Activated CD4-positive, alpha-beta T cell treated with anti-CD3 and anti-CD28 coated beads, Interleukin-2, amount 10 ng/mL, durations not matched to agents 24 days and 14 days (primary cell): ENCODE results near the gene TBX21. TPM values are rescaled to one million over a fixed set of nuclear protein-coding genes. Genes with fewer than 3 reads are reported as not detected.
A peak's percentile ranks its signal among the peaks of the same experiment; 100 is the strongest.
"Not testable (repeated sequence)": the region's sequence is repeated elsewhere in the genome, so short reads cannot be mapped to it uniquely, and the experiment has no call there.

Source experiments
- DNase-seq: peaks from one replicate; pipeline ENCODE4 v3.0.0; 2022
- H3K27ac Mint-ChIP-seq: one replicate; pipeline ENCODE4 v1.8.0; 2022; ENCODE audit warnings: mild to moderate bottlenecking, mixed read lengths
- H3K27me3 Mint-ChIP-seq: one replicate; pipeline ENCODE4 v1.8.0; 2022; ENCODE audit warnings: mixed read lengths
- H3K36me3 Mint-ChIP-seq: one replicate; pipeline ENCODE4 v1.8.0; 2022; ENCODE audit warnings: low read depth, mild to moderate bottlenecking, mixed read lengths
- H3K4me1 Mint-ChIP-seq: one replicate; pipeline ENCODE4 v1.8.0; 2021; ENCODE audit warnings: mixed read lengths
- H3K4me3 Mint-ChIP-seq: one replicate; pipeline ENCODE4 v1.8.0; 2022; ENCODE audit warnings: mild to moderate bottlenecking, moderate library complexity, mixed read lengths
- H3K9me3 Mint-ChIP-seq: one replicate; pipeline ENCODE4 v1.8.0; 2021; ENCODE audit warnings: mixed read lengths
- intact Hi-C: fragments of 100-400 bp; cut with micrococcal nuclease; formaldehyde crosslinking; loops from one replicate; pipeline ENCODE4 v1.15.1; 2023
- total RNA-seq: library from RNA; stranded (reverse); gene quantifications from 2 replicates; pipeline ENCODE4 v1.2.3, GENCODE V29; 2022

Gene TBX21
- total RNA-seq, 1 donor from 2014 or later: 66.4 TPM

DNA sequence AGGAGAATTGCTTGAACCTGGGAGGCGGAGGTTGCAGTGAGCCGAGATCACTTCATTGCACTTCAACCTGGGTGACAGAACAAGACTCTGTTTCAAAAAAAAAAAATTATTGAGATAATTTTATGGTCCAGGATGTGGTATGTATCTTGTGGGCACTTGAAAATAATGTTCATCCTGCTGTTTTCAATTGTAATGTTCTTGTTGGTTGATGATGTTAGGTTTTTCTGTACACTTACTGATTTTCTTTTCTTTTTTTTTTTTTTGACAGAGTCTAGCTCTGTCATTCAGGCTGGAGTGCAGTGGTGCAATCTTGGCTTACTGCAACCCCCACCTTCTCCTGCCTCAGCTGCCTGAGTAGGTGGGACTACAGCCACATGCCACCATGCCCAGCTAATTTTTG is 29.7 kb downstream of the TBX21 start:
- Mint-ChIP-seq H3K27ac (no peak overlapping the region), H3K27me3 (peaks cover 29% of the 10 kb centered on the region), H3K4me1 (peaks cover 4% of the 10 kb centered on the region), H3K9me3 (peaks cover 7% of the 10 kb centered on the region), H3K4me3 (no peak overlapping the region), H3K36me3 (no peaks in the 10 kb centered on the region)
- DNase-seq: no peak
- intact Hi-C loops: no loop called here

DNA sequence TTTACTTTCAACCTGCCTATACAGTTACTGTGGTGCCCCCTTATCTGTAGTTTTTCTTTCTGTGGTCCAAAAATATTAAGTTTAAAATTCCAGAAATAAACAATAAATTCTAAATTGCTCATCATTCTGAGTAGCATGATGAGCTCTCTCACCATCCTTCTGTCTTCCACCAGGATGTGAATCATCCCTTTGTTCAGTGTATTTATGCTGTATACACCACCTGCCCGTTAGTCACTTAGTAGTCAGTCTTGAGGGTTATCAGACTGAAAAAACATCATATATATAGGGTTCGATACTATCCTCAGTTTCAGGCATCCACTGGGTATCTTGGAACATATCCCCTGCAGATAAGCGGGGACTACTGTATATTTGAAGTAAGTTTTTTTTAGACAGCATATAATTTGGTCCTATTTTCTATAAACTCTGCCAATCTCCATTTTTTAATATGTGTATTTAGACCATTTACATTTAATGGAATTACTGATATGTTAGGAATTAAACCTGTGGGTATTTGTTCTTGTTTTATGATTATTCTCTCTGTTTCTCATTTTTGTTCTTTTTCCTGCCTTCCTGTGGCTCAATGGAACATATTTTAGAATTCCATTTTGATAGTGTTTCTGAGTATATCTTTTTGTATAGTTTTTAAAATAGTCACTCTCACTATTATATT is 31.0 kb downstream of the TBX21 start:
- intact Hi-C loops: no loop called here
- no peak overlapping the region for H3K4me3 Mint-ChIP-seq
- H3K27me3 Mint-ChIP-seq: peaks cover 24% of the 10 kb centered on the region
- peaks cover 11% of the 10 kb centered on the region for H3K9me3 Mint-ChIP-seq
- no peak overlapping the region for H3K27ac Mint-ChIP-seq
- peaks cover 4% of the 10 kb centered on the region for H3K4me1 Mint-ChIP-seq
- no peak for DNase-seq
- no peaks in the 10 kb centered on the region for H3K36me3 Mint-ChIP-seq

DNA sequence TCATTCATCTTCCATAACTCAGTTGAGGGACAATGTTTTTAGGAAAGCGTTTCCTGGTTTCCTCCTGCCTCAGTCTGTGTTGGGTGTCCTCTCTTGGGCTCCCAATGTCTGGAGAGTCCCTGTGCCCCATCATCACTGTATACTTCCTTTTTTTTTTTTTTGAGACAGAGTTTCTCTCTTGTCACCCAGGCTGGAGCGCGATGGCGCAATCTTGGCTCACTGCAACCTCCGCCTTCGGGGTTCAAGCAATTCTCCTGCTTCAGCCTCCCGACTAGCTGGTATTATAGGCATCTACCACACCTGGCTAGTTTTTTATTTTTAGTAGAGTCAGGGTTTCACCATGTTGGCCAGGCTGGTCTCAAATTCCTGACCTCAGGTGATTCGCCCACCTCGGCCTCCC is 40.6 kb downstream of the TBX21 start:
- H3K4me3 Mint-ChIP-seq, H3K9me3 Mint-ChIP-seq, intact Hi-C loops, H3K36me3 Mint-ChIP-seq, H3K27ac Mint-ChIP-seq, H3K4me1 Mint-ChIP-seq, DNase-seq: not testable (repeated sequence)
- H3K27me3 Mint-ChIP-seq: peaks cover 42% of the 10 kb centered on the region

DNA sequence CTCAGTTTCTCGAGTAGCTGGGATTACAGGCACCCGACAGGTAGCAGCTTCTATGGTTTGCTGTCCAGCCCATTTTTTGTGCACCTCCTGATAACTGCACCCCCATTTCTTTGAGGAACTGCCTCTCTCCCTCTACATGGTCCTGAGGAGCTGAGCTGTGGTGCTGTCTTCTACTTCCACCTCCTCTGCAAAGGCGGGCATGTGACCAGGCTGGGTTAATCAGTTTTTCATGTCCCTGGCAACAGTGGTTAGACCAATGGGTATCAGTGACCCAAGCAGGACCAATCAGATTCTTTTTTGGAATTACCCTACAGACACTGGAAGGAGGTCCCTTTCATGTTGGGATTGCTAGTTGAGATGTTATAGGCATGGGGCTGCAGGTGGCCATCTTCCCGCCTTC is 41.3 kb downstream of the TBX21 start:
- Mint-ChIP-seq H3K4me1 (peaks cover 2% of the 10 kb centered on the region), H3K36me3 (no peaks in the 10 kb centered on the region), H3K4me3 (no peak overlapping the region), H3K27me3 (peaks cover 39% of the 10 kb centered on the region), H3K9me3 (no peaks in the 10 kb centered on the region), H3K27ac (no peak overlapping the region)
- no peak for DNase-seq
- intact Hi-C loops: no loop called here

DNA sequence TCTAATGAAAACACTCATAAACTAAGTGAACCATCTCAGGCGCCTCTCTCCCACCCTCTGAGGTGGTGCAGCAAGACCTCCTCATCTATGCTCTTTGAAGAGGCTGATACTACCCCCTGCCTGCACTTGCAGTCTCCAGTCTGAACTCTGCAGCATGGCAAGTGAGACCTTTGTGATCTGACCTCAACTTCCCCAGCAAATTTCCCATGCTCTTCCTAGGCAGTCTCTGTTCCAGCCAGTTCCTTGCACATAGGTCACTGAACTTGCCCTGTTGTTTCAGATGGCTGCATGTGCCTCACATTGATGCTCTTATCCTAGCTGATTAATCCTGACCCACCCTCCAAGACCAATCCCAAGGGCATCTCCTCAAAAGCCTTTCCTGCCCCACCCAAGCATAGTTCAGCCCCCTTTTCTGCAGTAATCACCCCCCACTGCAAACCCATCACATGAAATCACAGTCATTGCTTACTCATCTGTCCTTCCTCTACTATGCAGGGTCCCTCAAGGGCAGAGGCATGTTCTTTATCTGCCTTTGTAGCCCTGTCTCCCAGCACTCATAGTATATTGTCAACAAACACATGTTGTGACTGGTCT is 42.0 kb downstream of the TBX21 start:
- no peak overlapping the region for H3K27ac Mint-ChIP-seq
- H3K4me3 Mint-ChIP-seq: no peak overlapping the region
- no peak for DNase-seq
- intact Hi-C loops: no loop called here
- no peaks in the 10 kb centered on the region for H3K9me3 Mint-ChIP-seq
- H3K36me3 Mint-ChIP-seq: no peaks in the 10 kb centered on the region
- H3K4me1 Mint-ChIP-seq: peaks cover 2% of the 10 kb centered on the region
- peaks cover 44% of the 10 kb centered on the region for H3K27me3 Mint-ChIP-seq

DNA sequence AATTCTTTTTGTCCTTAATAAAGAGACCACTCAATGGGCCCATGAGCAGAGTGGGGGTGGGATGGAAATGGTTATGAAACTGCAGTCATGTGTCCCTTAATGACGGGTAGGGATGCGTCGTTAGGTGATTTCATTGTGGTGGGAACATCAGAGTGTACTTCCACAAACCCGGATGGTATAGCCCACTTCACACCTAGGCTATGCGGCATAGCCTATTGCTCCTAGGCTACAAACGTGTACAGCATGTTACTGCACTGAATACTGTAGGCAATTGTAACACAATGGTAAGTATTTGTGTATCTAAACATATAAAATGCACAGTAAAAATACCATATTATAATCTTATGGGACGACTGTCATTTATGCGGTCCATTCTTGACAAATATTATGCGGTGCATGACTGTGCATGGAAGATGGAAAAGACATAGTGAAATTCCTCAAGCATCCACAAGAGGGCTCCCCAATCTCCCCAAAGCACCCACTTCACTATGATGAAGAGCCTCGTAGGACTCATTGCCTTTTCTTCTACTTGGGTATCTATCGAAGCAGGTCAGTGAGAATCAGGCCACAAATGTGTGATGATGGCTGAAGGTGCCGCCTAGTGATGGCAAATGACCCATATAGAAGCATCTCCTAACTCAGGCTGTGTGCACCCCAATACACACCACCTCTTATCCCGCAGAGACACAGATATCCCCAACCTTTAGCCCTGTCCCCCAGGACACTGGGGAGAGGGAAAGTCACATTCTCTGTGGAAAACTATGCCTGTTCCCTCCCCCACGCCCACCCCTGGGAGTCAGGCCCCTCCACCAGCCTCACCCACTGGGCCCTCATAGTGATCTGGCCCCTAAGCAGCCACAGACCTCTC is 43.5 kb downstream of the TBX21 start:
- H3K9me3 Mint-ChIP-seq: no peaks in the 10 kb centered on the region
- no peak overlapping the region for H3K27ac Mint-ChIP-seq
- DNase-seq: peak; percentile 81
- no peaks in the 10 kb centered on the region for H3K36me3 Mint-ChIP-seq
- peaks cover 52% of the 10 kb centered on the region for H3K27me3 Mint-ChIP-seq
- H3K4me3 Mint-ChIP-seq: no peak overlapping the region
- peaks cover 2% of the 10 kb centered on the region for H3K4me1 Mint-ChIP-seq
- intact Hi-C loops: loop anchor here (1.0 to 2.0 kb wide), 3 partner anchors 26 to 114 kb away; no protein-coding TSS in a partner anchor

DNA sequence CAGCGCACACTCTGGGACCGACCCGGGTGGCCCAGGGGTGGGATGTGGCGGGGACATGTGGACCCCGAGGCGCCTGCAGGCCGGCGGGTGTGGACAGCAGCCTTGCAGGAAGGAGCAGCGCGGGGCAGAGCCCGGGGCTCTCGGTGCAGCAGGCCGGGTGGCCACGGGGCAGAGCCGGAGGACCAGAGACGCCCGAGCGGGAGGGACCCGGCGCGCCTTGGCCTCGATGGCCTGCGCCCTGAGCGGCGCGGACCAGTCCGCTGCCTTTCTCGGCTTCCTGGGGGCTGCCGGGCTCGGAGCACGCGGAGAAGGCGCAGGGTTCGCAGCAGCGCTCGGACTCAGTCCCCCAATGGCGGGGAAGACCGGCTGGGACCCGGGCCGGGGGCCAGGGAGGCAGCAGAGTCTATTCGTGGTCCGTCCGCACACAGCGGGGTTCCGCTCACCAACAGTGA is 45.2 kb downstream of the TBX21 start:
- no peak for DNase-seq
- no peak overlapping the region for H3K4me3 Mint-ChIP-seq
- intact Hi-C loops: no loop called here
- no peaks in the 10 kb centered on the region for H3K9me3 Mint-ChIP-seq
- H3K36me3 Mint-ChIP-seq: no peaks in the 10 kb centered on the region
- H3K27ac Mint-ChIP-seq: no peak overlapping the region
- peaks cover 57% of the 10 kb centered on the region for H3K27me3 Mint-ChIP-seq
- H3K4me1 Mint-ChIP-seq: peaks cover 2% of the 10 kb centered on the region

DNA sequence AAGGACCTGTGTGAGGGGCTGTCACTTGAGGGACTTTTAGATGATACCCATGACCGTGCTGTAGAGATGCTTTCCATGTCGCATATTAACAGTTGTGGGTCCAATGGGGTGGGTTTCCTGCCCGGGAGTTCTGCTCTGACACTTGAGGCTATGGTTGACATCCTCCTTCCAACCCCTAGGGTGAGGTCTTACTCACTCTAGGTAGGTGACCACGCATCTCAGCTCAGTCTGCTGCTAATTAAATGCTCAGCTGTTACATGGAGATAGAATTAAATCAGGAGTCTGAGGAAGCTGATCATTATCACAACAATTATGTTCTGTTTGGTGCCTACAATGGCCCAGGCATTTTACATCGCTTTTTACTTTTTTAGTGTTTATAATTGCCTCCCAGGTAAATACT is 48.4 kb downstream of the TBX21 start:
- Mint-ChIP-seq H3K9me3 (no peaks in the 10 kb centered on the region), H3K4me1 (peaks cover 2% of the 10 kb centered on the region), H3K4me3 (no peak overlapping the region), H3K36me3 (no peaks in the 10 kb centered on the region), H3K27ac (no peak overlapping the region), H3K27me3 (peaks cover 55% of the 10 kb centered on the region)
- intact Hi-C loops: no loop called here
- peak; percentile 53 for DNase-seq

DNA sequence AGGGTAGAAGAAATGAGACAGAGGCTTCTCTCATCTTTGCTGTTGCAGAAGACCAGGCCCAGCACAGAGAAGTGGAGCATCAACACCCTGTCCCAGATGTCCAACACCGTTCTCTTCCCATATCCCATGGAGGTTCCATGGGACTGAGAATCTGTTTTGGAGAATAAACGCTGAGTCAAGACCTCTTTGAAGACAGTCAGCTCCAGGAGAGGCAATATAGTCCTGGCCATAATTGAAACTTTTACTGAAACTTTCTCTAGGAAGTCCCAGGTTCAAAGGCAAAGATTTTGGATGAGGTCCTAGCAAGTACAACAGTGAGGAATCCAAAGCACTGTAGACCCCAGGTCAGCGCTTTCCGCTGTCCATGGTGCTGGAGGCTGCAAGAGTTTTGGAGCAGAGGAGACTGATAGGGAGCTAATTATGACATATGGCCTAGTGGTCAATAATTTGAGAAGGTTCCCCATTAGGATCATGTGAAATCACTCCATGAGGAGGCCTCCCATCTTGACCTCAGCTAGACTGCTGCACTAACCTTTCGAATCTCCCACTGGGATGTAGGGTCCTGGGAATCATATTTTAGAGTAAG is 52.6 kb downstream of the TBX21 start:
- Mint-ChIP-seq H3K36me3 (no peaks in the 10 kb centered on the region), H3K4me3 (no peak overlapping the region), H3K27ac (no peak overlapping the region), H3K27me3 (peaks cover 55% of the 10 kb centered on the region), H3K9me3 (no peaks in the 10 kb centered on the region), H3K4me1 (peaks cover 6% of the 10 kb centered on the region)
- peak; percentile 82 for DNase-seq
- intact Hi-C loops: no loop called here

DNA sequence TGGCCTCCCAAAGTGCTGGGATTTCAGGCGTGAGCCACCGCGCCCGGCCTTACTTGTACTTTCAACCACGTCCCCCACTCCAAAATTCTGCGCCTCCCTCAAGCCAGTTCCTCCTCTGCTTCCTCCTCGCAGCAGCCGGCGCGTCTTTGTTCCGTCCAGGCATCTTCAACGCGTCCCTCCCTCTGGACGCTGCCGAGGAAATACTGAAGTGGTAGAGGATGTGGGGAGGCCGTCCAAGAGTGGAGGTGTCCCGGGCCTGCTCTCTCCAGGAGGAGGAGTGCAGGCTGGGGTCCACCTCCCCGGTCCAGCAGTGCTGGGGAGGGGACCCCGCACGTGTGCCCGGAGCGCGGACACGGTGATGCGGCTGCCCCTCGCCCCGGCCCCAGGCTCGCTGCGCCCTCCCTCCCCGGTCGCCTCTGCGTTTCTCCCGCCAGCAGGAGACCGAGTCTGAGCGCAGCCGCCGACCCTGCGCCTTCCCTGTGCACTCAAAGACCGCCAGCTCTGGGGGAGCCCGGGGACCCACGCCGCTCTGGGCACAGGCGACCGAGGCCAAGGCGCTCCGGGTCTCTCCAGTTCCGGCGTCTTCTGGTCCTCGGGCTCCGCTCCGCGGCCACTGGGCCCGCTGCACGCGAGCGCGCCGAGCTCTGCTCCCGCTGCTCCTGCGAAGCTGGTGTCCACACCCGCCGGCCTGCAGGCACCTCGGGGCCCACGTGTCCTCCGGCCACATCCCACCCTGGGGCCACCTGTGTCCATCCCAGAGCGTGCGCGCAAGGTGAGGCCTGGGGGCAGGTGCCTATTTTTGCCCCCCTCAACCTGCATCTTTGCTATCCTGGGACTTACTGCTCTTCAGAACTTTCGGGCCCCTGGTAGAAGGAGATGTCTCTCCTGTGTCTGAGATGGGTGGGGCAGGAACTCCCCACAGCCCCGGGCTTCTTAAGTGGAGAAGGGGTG is 56.9 kb downstream of the TBX21 start:
- DNase-seq: peak; percentile 85
- Mint-ChIP-seq H3K27ac (no peak overlapping the region), H3K27me3 (peaks cover 65% of the 10 kb centered on the region), H3K9me3 (no peaks in the 10 kb centered on the region), H3K4me1 (peaks cover 8% of the 10 kb centered on the region), H3K36me3 (no peaks in the 10 kb centered on the region), H3K4me3 (peak overlapping the region; percentile 69)
- intact Hi-C loops: loop anchor here (5.0 kb wide), 1 partner anchor 53 kb away; no protein-coding TSS in a partner anchor

DNA sequence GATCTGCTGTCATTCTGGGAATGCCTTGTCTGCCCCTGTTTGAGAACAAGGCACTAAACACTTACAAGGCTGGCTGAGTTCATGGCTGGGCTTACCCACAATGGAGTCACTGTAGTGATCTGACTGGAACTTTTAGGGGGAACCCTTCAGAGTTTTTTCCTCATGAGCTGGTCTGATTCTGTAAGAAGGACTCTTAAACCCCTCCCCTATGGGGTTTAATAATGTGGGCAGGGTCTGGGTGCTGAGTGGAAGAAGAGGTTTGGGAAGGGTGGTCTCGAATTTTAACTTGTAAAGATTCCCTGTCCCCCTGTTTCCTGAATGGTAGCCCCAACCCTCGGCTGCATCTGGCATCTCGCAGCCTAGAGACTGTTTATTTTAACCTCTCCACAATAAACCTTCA is 58.0 kb downstream of the TBX21 start:
- intact Hi-C loops: loop anchor here (5.0 kb wide), 1 partner anchor 54 kb away; no protein-coding TSS in a partner anchor
- Mint-ChIP-seq H3K9me3 (no peaks in the 10 kb centered on the region), H3K4me1 (peaks cover 8% of the 10 kb centered on the region), H3K4me3 (peak overlapping the region; percentile 69), H3K36me3 (no peaks in the 10 kb centered on the region), H3K27me3 (peaks cover 65% of the 10 kb centered on the region), H3K27ac (no peak overlapping the region)
- no peak for DNase-seq

DNA sequence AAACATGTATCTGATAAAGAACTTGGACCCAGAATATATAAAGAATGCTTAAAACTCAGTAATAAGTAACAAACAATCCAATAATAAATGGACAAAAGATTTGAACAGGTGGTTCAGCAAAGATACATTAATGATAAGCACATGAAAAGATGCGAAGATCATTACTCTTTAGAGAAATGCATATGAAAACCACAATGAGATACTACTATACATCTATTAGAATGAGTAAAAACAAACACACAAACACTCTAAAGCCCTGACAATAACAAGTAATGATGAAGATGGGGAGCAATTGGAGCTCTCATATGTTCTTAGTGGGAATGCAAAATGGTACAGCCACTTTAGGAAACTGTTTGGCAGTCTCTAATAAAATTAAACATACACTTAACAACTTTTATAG is 59.4 kb downstream of the TBX21 start:
- Mint-ChIP-seq H3K36me3 (no peaks in the 10 kb centered on the region), H3K4me1 (peaks cover 8% of the 10 kb centered on the region), H3K9me3 (no peaks in the 10 kb centered on the region), H3K27me3 (peaks cover 65% of the 10 kb centered on the region), H3K4me3 (no peak overlapping the region), H3K27ac (no peak overlapping the region)
- DNase-seq: no peak
- intact Hi-C loops: loop anchor here (5.0 kb wide), 1 partner anchor 55 kb away; no protein-coding TSS in a partner anchor

DNA sequence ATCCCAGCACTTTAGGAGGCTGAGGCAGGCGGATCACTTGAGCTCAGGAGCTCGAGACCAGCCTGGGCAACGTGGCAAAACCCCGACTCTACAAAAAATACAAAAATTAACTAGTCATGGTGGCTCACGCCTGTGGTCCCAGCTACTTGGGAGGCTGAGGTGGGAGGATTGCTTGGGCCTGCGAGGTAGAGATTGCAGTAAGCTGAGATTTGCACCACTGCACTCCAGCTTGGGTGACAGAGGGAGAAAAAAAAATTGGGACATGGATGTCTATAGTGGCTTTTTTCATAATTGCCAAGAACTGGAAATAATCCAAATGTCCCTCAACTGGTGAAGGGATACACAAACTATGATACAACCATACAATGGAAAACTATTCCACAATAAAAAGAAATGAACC is 59.9 kb downstream of the TBX21 start:
- H3K27ac Mint-ChIP-seq: no peak overlapping the region
- intact Hi-C loops: loop anchor here (5.0 kb wide), 1 partner anchor 56 kb away; no protein-coding TSS in a partner anchor

More for the DNA sequence above, 59.9 kb downstream of the TBX21 start:
- Mint-ChIP-seq H3K27me3 (peaks cover 64% of the 10 kb centered on the region), H3K9me3 (no peaks in the 10 kb centered on the region), H3K36me3 (no peaks in the 10 kb centered on the region), H3K4me3 (no peak overlapping the region), H3K4me1 (peaks cover 8% of the 10 kb centered on the region)
- no peak for DNase-seq
